Measurements from ENCODE around the gene TTLL11.

GRCh38 chr9:121825031-121825691, 267.9 kb downstream of the TTLL11 start:
- no peak for TF ChIP-seq POLR2A (IDR thresholded peaks at IDR 0.05)
- TF ChIP-seq, protein P1, sequence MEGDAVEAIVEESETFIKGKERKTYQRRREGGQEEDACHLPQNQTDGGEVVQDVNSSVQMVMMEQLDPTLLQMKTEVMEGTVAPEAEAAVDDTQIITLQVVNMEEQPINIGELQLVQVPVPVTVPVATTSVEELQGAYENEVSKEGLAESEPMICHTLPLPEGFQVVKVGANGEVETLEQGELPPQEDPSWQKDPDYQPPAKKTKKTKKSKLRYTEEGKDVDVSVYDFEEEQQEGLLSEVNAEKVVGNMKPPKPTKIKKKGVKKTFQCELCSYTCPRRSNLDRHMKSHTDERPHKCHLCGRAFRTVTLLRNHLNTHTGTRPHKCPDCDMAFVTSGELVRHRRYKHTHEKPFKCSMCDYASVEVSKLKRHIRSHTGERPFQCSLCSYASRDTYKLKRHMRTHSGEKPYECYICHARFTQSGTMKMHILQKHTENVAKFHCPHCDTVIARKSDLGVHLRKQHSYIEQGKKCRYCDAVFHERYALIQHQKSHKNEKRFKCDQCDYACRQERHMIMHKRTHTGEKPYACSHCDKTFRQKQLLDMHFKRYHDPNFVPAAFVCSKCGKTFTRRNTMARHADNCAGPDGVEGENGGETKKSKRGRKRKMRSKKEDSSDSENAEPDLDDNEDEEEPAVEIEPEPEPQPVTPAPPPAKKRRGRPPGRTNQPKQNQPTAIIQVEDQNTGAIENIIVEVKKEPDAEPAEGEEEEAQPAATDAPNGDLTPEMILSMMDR (IDR thresholded peaks at IDR 0.05) = no peak

Data from Peyer's patch (tissue), 4 donors.